Natural killer cell (primary cell): Measurements from ENCODE around the gene ANKFY1. TPM values are rescaled to one million over a fixed set of nuclear protein-coding genes. Genes with fewer than 3 reads are reported as not detected.

Source experiments
- ATAC-seq, 3 donors: fragments of 150-1000 bp in 2 of 3; fragments of 200-7000 bp in 1 of 3; cut with Tn5 transposase; 1 replicate in 1 of 3; 2 replicates in 2 of 3; pipeline ENCODE4 v1.10.0; 2021; ENCODE audit warnings: mild to moderate bottlenecking in 2 of 3, moderate library complexity in 2 of 3
- DNase-seq, 2 donors: peaks; one replicate each; pipeline versions ENCODE4 v3.0.0 to v3.0.0-alpha.2; 2013 to 2021; ENCODE audit warnings: mixed read lengths in 1 of 2
- H3K27ac ChIP-seq: one replicate; pipeline ENCODE4 v1.5.1; 2013; ENCODE audit warnings: mild to moderate bottlenecking, low read length
- H3K27me3 ChIP-seq: one replicate; pipeline ENCODE4 v1.6.1; 2013; ENCODE audit warnings: low read length; ENCODE audit not compliant: control insufficient read depth, insufficient read depth
- H3K36me3 ChIP-seq: one replicate; pipeline ENCODE4 v1.6.1; 2013; ENCODE audit warnings: low read length; ENCODE audit not compliant: control insufficient read depth, insufficient read depth
- H3K4me1 ChIP-seq: one replicate; pipeline ENCODE4 v1.6.1; 2013; ENCODE audit warnings: low read length; ENCODE audit not compliant: control insufficient read depth, insufficient read depth
- H3K4me3 ChIP-seq: one replicate; pipeline ENCODE4 v1.5.1; 2013; ENCODE audit warnings: low read length
- H3K9me3 ChIP-seq: one replicate; pipeline ENCODE4 v1.6.1; 2013; ENCODE audit warnings: low read length; ENCODE audit not compliant: control insufficient read depth, insufficient read depth
- H3K27ac Mint-ChIP-seq, 2 donors: one replicate each; pipeline ENCODE4 v1.8.0; 2022; ENCODE audit warnings: mild to moderate bottlenecking in 2 of 2, mixed read lengths in 2 of 2, moderate library complexity in 1 of 2
- H3K27me3 Mint-ChIP-seq, 2 donors: one replicate each; pipeline ENCODE4 v1.8.0; 2022; ENCODE audit warnings: low read depth in 2 of 2, mixed read lengths in 2 of 2
- H3K36me3 Mint-ChIP-seq: one replicate; pipeline ENCODE4 v1.8.0; 2022; ENCODE audit warnings: mixed read lengths
- H3K4me1 Mint-ChIP-seq, 2 donors: one replicate each; pipeline ENCODE4 v1.8.0; 2022; ENCODE audit warnings: mixed read lengths in 2 of 2
- H3K4me3 Mint-ChIP-seq: one replicate; pipeline ENCODE4 v1.8.0; 2022; ENCODE audit warnings: mild to moderate bottlenecking, moderate library complexity, mixed read lengths
- H3K9me3 Mint-ChIP-seq, 2 donors: one replicate each; pipeline ENCODE4 v1.8.0; 2022; ENCODE audit warnings: mixed read lengths in 2 of 2
- CTCF ChIP-seq: fragments of 200-600 bp; IDR thresholded peaks from one replicate; pipeline ENCODE4 v1.8.0; 2022; ENCODE audit warnings: antibody characterized with exemption
- WGBS: methylation state at CpG from one replicate; pipeline ENCODE4 v1.1.7; 2013; ENCODE audit warnings: missing lambda C conversion rate; ENCODE audit not compliant: insufficient coverage; 5-methylcytosine and 5-hydroxymethylcytosine counted together
- intact Hi-C: fragments of 100-400 bp; cut with micrococcal nuclease; formaldehyde crosslinking; loops from one replicate; pipeline ENCODE4 v1.14.2; 2022
- total RNA-seq, 4 donors: library from RNA; stranded (reverse); fragments of 120-200 nt in 1 of 4; gene quantifications; one replicate each; pipeline versions ENCODE4 v1.2.3 to v1.2.4, GENCODE V29; 2013 to 2022

The ANKFY1 gene
- total RNA-seq, 3 donors from 2014 or later (not counting 1 experiment from before 2014, with no cell fraction given) = 58.4 to 72.4 (median 68.8) TPM

GRCh38 chr17:4182043-4182442 lies 81.7 kb downstream of the ANKFY1 start:
- H3K4me1 ChIP-seq = peaks cover 6% of the 10 kb centered on the region
- H3K36me3 ChIP-seq = peaks cover 79% of the 10 kb centered on the region
- no peak for DNase-seq
- 93% methylated on average over 8 of the region's 8 CpGs for WGBS
- H3K4me1 Mint-ChIP-seq = peaks cover 1 to 4% of the 10 kb centered on the region in 2 donors
- no peaks in the 10 kb centered on the region for H3K9me3 Mint-ChIP-seq
- ATAC-seq = no peak
- no peak overlapping the region for H3K4me3 Mint-ChIP-seq
- H3K27ac Mint-ChIP-seq = no peak overlapping the region
- no peaks in the 10 kb centered on the region for H3K9me3 ChIP-seq
- H3K4me3 ChIP-seq = no peak overlapping the region
- no peaks in the 10 kb centered on the region for H3K27me3 Mint-ChIP-seq
- no peak for TF ChIP-seq CTCF
- intact Hi-C loops = no loop called here
- H3K27me3 ChIP-seq = no peaks in the 10 kb centered on the region
- H3K27ac ChIP-seq = no peak overlapping the region
- H3K36me3 Mint-ChIP-seq = peaks cover 11% of the 10 kb centered on the region

GRCh38 chr17:4180791-4181190 lies 83.0 kb downstream of the ANKFY1 start:
- WGBS = 92% methylated on average over 8 of the region's 8 CpGs
- H3K36me3 Mint-ChIP-seq = peaks cover 11% of the 10 kb centered on the region

GRCh38 chr17:4179071-4179470 lies 84.7 kb downstream of the ANKFY1 start:
- no peak overlapping the region for H3K4me3 ChIP-seq
- 87% methylated on average over 7 of the region's 7 CpGs for WGBS
- DNase-seq (no peak), ATAC-seq (no peak)
- peaks cover 34% of the 10 kb centered on the region for H3K4me1 ChIP-seq
- H3K9me3 ChIP-seq = no peaks in the 10 kb centered on the region
- no peaks in the 10 kb centered on the region for H3K9me3 Mint-ChIP-seq
- TF ChIP-seq CTCF = no peak
- intact Hi-C loops = no loop called here
- peaks cover 67% of the 10 kb centered on the region for H3K36me3 ChIP-seq
- H3K27me3 Mint-ChIP-seq = no peaks in the 10 kb centered on the region
- peaks cover 28 to 33% of the 10 kb centered on the region in 2 donors for H3K4me1 Mint-ChIP-seq
- peaks cover 9% of the 10 kb centered on the region for H3K36me3 Mint-ChIP-seq
- no peak overlapping the region for H3K27ac Mint-ChIP-seq
- no peak overlapping the region for H3K27ac ChIP-seq
- H3K27me3 ChIP-seq = no peaks in the 10 kb centered on the region
- no peak overlapping the region for H3K4me3 Mint-ChIP-seq

More at GRCh38 chr17:4180791-4181190, 83.0 kb downstream of the ANKFY1 start:
- DNase-seq (no peak), ATAC-seq (no peak)
- intact Hi-C loops = no loop called here
- Histone ChIP-seq H3K9me3 (no peaks in the 10 kb centered on the region), H3K4me3 (no peak overlapping the region), H3K27ac (no peak overlapping the region), H3K27me3 (no peaks in the 10 kb centered on the region), H3K4me1 (peaks cover 18% of the 10 kb centered on the region), H3K36me3 (peaks cover 72% of the 10 kb centered on the region)
- no peaks in the 10 kb centered on the region for H3K27me3 Mint-ChIP-seq
- no peak overlapping the region for H3K4me3 Mint-ChIP-seq
- H3K27ac Mint-ChIP-seq = no peak overlapping the region
- no peak for TF ChIP-seq CTCF
- no peaks in the 10 kb centered on the region for H3K9me3 Mint-ChIP-seq
- peaks cover 14 to 16% of the 10 kb centered on the region in 2 donors for H3K4me1 Mint-ChIP-seq

GRCh38 chr17:4178651-4179050 lies 85.1 kb downstream of the ANKFY1 start:
- Histone ChIP-seq H3K27me3 (no peaks in the 10 kb centered on the region), H3K4me1 (peaks cover 38% of the 10 kb centered on the region), H3K36me3 (peaks cover 66% of the 10 kb centered on the region), H3K4me3 (no peak overlapping the region), H3K27ac (no peak overlapping the region), H3K9me3 (no peaks in the 10 kb centered on the region)
- WGBS = 96% methylated on average over 15 of the region's 15 CpGs
- Mint-ChIP-seq H3K4me1 (peaks cover 32 to 36% of the 10 kb centered on the region in 2 donors), H3K4me3 (no peak overlapping the region), H3K36me3 (peaks cover 5% of the 10 kb centered on the region), H3K27me3 (no peaks in the 10 kb centered on the region), H3K9me3 (no peaks in the 10 kb centered on the region), H3K27ac (no peak overlapping the region)
- no peak for TF ChIP-seq CTCF
- ATAC-seq (no peak), DNase-seq (no peak)
- intact Hi-C loops = no loop called here
